KBM-7 (cell line): ENCODE results near the gene PHF1.

Experiments used
- DNase-seq: peaks from one replicate; pipeline ENCODE4 v3.0.0-alpha.2; 2015
- in situ Hi-C: fragments of 300-500 bp; cut with MboI; formaldehyde crosslinking; loops from 2 replicates; pipeline ENCODE4 v1.14.3; 2020; ENCODE audit warnings: low sequenced_read_pairs, low pct_unique_long_range_greater_than_20kb, mixed read lengths

PHF1 gene

GRCh38 chr6:33415831-33416230, 5.0 kb downstream of the PHF1 start:
- in situ Hi-C loops, result no loop called here
- no peak for DNase-seq

DNA sequence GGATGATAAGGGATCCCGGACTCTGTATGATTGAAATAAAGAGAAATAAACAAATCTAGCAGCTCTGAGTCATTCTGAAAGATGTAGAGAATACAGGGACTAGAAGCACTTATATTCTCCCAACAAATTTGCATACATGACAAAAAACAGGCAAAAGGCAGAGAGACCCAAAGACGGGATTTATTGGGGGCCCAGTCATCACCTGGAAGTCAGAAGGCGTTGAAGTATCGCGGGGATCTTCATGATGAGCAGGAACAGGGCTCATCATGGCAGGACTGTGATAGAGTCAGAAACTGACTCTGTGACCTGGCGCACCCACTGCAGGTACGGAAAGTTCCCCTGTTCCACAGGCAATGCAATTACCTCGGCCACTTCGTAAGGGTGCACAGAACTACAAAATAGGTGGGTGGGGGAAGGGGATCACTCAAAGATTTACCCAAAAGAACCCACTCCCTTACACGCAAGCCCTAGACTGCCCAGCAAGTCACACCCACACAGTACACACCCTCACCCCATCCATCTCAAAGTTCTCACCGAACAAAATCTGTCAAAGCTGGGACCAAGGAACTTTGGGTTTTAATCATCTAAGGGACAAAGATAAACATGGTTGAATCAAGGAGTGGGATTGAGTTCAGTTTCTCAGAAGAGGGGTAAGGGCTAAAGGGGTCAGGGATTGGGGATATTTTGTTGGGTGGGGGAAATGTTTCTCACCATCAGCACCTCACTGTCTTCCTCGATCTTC, 5.7 kb downstream of the PHF1 start:
- DNase-seq, result no peak
- in situ Hi-C loops, result no loop called here

GRCh38 chr6:33417128-33417902, 6.5 kb downstream of the PHF1 start:
- DNase-seq, result no peak
- in situ Hi-C loops, result no loop called here

DNA sequence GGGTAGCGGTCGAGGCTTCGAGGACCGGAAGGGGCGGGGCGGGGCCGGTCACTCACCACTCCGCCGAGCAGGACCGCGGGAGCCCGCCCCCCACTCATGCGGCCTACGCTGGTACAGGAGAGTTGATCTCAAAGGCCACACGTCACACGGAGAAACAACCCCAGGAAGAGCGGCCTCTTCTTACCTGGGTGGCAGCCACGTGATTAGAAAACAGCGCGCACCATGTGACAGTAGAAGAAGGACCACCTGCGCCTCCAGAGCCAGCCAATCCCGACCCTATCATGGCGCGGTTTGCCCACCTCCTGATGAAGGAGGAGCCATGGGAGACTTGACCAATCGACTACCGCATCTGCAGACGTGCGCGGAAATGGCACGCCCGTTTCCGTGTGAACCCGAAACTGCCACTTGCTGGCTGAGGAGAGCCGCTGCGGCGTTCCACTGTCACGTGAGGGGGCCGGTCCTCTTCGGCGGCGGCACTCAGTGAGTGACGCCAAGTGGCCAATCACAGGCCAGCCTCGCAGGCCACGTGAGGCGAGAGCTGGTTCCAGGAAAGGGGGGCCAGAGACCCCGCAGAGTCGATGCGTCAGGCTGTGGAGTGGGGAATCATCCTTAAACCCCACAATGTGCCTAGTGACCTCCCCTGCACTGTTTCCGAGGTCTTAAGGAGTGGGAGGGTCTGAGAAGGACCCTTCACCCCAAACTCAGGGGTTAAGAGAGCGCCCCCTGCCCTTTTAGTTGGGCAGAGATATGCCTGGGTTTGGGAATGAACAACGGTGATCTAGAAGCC, 7.3 kb downstream of the PHF1 start, which contains the start of gene CUTA:
Gene CUTA, minus strand, starts transcription at position 205 of the 787 bp plus-strand sequence. Its CDS starts 107 bp downstream, at position 98.
- peak; percentile 100 for DNase-seq
- in situ Hi-C loops, result no loop called here

- in situ Hi-C loops, result no loop called here
- DNase-seq, result no peak
Observed at GRCh38 chr6:33418690-33419291, 8.0 kb downstream of the PHF1 start.

DNA sequence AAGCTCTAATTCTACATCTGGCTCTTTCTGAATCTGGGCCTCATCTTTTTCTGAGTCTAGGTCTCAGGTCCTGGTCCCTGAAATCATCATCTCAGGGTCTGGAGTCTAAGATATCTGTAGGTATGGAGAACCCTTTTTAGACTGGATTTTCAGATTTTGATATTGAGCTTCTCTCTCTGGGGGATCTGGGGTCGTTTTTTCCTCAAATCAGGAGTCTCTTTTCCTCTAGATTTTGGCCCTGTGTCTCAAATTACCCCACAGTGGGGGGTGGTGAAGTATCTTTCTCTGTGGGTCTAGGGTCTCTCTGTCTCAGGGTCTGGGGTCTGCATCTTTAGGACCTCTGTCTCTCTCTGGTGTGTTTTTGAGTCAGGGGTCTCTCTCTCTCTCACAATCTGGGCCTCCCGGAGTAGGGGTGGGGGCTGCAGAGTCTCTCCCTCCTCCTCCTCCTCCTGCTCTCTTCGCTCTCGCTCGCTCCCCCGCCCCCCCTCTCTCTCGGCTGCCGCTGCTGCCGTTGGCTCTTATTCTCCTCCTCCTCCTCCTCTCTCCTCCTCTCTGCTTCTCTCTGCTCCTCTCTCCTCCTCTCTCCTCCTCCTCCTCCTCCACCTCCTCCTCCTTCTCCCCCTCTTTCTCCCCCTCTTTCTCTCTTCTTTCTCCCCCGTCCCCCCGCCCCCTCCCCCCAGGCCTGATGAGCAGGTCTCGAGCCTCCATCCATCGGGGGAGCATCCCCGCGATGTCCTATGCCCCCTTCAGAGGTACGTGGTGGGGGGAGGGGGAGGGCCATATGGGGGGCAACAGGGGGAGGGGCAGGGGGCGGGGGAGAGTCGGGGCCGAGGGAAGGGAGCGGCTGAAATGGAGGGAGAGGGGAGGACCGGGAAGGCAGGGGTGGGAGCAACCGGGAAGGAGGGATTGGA, 9.0 kb downstream of the PHF1 start, which contains the start of gene SYNGAP1:
Gene SYNGAP1, plus strand, starts transcription at position 486 of the 911 bp plus-strand sequence. Its CDS starts 200 bp downstream, at position 686.
- no peak for DNase-seq
- in situ Hi-C loops, result no loop called here

DNA sequence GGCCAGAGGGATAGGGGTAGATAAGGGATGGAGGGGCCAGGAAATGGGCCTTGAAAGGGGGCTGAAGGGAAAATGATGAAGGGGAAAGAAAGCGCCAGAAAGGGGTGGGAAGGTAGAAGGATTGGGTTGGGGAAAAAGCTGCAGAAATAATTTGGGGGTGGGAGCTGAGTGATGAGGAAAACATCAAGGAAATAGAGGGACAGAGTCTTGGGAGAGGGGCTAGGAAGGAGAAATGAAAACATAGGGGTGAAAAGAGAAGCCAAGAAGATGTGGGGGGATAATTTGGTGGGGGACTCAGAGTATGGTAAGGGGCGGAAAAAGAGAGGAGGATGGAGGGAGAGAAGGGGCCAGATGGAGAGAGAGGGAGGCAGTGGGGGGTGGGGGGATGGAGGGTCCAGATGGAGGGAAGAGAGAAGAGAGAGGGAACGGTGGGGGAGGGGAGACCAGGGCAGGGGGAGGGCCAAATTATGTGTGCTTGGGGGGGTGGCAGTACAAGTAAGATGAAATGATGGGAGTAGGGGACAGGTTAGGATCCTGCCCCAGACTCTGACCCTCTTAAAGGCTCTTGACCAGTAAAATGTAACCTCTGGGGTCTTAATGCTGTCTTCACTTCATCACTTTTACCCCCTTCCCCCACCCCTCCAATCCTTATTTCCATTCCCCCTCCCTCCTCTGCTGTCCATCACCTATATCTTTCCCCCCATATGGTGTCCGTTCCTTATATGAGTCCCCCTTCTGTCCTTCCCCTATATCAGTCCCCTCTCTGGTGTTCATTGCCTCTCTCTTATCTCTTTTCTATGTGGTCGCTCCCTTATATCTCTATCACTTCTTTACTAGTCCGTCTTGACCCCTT, 9.9 kb downstream of the PHF1 start:
- in situ Hi-C loops, result no loop called here
- no peak for DNase-seq

DNA sequence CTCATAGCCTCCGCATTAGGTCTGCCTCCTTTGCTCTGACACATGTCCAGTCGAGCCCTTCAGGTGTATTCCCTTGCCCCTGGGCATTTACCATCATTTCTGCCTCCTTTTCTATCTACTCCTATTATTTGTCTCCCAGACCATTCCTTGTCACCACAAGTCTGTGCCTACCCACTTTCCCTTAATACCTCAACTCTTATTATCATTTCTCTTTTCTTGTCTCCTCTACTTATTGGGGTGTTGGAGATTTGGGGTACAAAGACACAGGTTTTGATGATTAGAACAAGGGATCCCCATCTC, 10.5 kb downstream of the PHF1 start:
- in situ Hi-C loops, result no loop called here
- no peak for DNase-seq

- in situ Hi-C loops, result no loop called here
- DNase-seq, result no peak
Observed at GRCh38 chr6:33423777-33424176, 13.0 kb downstream of the PHF1 start.

- DNase-seq, result no peak
- in situ Hi-C loops, result no loop called here
Observed at GRCh38 chr6:33424855-33425667, 14.2 kb downstream of the PHF1 start.

DNA sequence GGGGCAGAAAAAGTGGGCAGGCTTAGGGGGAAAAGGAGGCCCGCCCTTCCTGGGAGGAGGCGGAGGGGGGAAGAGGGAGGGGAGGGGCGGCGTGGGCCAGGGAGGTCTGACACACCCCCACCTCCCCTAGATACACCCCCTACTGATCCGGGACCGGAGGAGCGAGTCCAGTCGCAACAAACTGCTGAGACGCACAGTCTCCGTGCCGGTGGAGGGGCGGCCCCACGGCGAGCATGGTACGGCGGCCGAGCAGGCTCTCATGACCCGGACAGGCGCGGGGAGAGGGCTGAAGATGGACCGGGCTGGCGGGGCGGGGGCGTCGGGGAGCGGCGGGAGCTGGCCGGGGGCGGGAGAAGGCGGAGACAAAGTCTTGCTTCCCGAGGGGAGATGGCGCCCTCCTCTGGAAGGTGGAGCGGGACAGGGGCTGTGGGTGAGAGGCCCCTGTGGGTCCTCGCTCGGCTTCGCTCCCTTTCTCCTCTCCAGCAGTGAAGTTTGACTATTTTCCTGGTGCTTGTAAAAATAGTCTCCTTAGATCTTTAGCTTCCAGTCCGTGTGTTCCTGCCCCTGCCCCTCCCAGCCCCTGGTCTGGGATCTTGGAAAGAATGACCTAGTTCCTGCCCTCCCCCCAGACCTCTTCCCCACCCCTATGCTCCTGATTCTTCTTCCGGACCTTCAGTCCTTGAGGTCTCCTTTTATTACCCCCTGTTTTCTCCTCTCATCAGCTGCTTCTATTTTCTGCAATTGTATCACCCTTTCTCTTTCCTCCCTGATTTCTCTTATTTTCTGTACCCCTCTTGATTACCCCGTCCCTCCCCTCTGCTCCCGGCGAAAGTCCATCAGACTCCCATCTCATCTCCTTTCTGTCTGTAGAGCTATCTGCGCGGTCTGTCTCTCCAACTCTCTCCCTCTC, 15.1 kb downstream of the PHF1 start:
- peak; percentile 80 for DNase-seq
- in situ Hi-C loops, result no loop called here

- DNase-seq, result no peak
- in situ Hi-C loops, result no loop called here
Observed at GRCh38 chr6:33426590-33427511, 16.0 kb downstream of the PHF1 start.

- DNase-seq, result peak; percentile 28
Observed at GRCh38 chr6:33427585-33428223, 16.9 kb downstream of the PHF1 start.

DNA sequence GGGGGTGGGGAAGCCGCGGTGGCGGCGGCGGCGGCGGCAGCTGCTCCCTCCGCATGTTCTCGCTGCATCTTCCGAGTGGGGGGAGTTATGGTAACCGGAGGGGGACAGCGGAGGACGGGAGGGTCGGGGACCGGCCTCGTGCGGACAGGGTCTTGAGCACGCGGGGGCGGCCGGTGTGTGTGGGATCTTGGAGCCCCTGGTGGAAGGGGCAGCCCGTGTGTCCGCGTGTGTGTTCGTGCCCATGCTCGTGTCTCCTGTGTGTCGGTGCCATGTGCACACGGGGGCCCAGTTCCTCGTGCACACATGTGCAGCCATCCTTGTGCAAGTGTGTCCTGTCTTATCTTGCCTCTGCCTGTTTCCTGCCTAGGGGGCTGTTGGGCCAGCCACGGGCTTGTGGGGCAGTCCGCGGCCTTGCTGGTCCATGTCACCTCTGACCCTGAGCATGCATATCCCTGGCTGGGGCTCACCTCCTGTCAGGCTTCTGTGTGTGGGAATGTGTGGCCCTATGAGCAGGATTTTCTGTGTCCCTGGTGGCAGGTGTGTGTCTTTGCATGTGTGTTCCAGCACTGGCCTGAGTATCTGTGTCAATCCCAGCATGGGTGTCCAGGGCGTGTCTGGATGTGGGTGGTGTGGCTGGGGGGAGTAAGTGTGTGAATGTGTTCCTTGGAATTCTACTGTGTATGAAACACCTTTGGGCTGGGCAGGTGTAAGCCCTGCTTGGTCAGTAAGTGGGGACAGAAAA, 17.6 kb downstream of the PHF1 start:
- in situ Hi-C loops, result no loop called here
- DNase-seq, result peak; percentile 71

More at GRCh38 chr6:33427585-33428223, 16.9 kb downstream of the PHF1 start:
- in situ Hi-C loops, result no loop called here
